Measurements from ENCODE around the gene ZC2HC1C.
"Not testable (repeated sequence)": the region's sequence is repeated elsewhere in the genome, so short reads cannot be mapped to it uniquely, and the experiment has no call there.

The ZC2HC1C gene

GRCh38 chr14:75060420-75060819, 9.0 kb upstream of the ZC2HC1C start:
- no peak for DNase-seq

- no peak for DNase-seq
Measured at GRCh38 chr14:75063013-75063412, 6.4 kb upstream of the ZC2HC1C start.

GRCh38 chr14:75063491-75064204, 5.8 kb upstream of the ZC2HC1C start, which contains the start of gene ACYP1:
ACYP1 (minus strand) TSS chr14:75064024; CDS start chr14:75063553, 471 bp downstream.
- DNase-seq, result peak; percentile 66

- no peak for DNase-seq
Measured at GRCh38 chr14:75064205-75064567, 5.3 kb upstream of the ZC2HC1C start.

- no peak for DNase-seq
Measured at GRCh38 chr14:75066691-75067090, 2.8 kb upstream of the ZC2HC1C start.

- DNase-seq, result no peak
Measured at GRCh38 chr14:75067212-75067611, 2.2 kb upstream of the ZC2HC1C start.

GRCh38 chr14:75067765-75068164, 1.7 kb upstream of the ZC2HC1C start:
- DNase-seq, result not testable (repeated sequence)

- DNase-seq, result no peak
Measured at GRCh38 chr14:75068294-75069120, 934 bp upstream of the ZC2HC1C start.

- DNase-seq, result no peak
Measured at GRCh38 chr14:75069811-75070145, 337 bp downstream of the ZC2HC1C start.

- no peak for DNase-seq
Measured at GRCh38 chr14:75070383-75070782, 942 bp downstream of the ZC2HC1C start.

GRCh38 chr14:75077794-75078193, 8.4 kb downstream of the ZC2HC1C start:
- DNase-seq, result no peak

GRCh38 chr14:75079521-75079920, 10.1 kb downstream of the ZC2HC1C start:
- DNase-seq, result no peak

- no peak for DNase-seq
Measured at GRCh38 chr14:75081660-75082229, 12.3 kb downstream of the ZC2HC1C start.

GRCh38 chr14:75083271-75083670, 13.8 kb downstream of the ZC2HC1C start:
- no peak for DNase-seq

- DNase-seq, result no peak
Measured at GRCh38 chr14:75084513-75084912, 15.1 kb downstream of the ZC2HC1C start.

- no peak for DNase-seq
Measured at GRCh38 chr14:75088153-75088552, 18.7 kb downstream of the ZC2HC1C start.

- no peak for DNase-seq
Measured at GRCh38 chr14:75088566-75089373, 19.3 kb downstream of the ZC2HC1C start.

GRCh38 chr14:75090353-75090752, 20.9 kb downstream of the ZC2HC1C start:
- no peak for DNase-seq

- DNase-seq, result no peak
Measured at GRCh38 chr14:75091251-75091650, 21.8 kb downstream of the ZC2HC1C start.

GRCh38 chr14:75092698-75093097, 23.3 kb downstream of the ZC2HC1C start:
- DNase-seq, result no peak

GRCh38 chr14:75094896-75095295, 25.5 kb downstream of the ZC2HC1C start:
- no peak for DNase-seq

- DNase-seq, result no peak
Measured at GRCh38 chr14:75095690-75096089, 26.2 kb downstream of the ZC2HC1C start.

GRCh38 chr14:75096959-75097358, 27.5 kb downstream of the ZC2HC1C start:
- DNase-seq, result no peak
